Sigmoid colon (tissue), 3 donors: ENCODE data around the gene NFE2L1.

ENCODE experiments used
- CTCF ChIP-seq, 4 experiments: fragments of 450-650 bp in 3 of 4; fragments of 200-600 bp in 1 of 4; IDR thresholded peaks; one replicate each; pipeline ENCODE4 v1.5.1; 2016 to 2019; ENCODE audit warnings: antibody characterized with exemption in 4 of 4, mild to moderate bottlenecking in 3 of 4, moderate library complexity in 2 of 4
- POLR2A ChIP-seq, 2 donors: fragments of 450-650 bp; IDR thresholded peaks; one replicate each; pipeline ENCODE4 v1.6.1; 2016; ENCODE audit warnings: antibody characterized with exemption in 2 of 2, mild to moderate bottlenecking in 2 of 2, moderate library complexity in 2 of 2

- TF ChIP-seq POLR2A (IDR thresholded peaks at IDR 0.05) = no peak
- TF ChIP-seq CTCF (IDR thresholded peaks at IDR 0.05) = no peak
These were observed 45.3 kb downstream of the NFE2L1 start for GRCh38 chr17:48093341-48094045.
